ENCODE measurements around the gene ILDR2.
"Not testable (repeated sequence)": the region's sequence is repeated elsewhere in the genome, so short reads cannot be mapped to it uniquely, and the experiment has no call there.

ILDR2 gene

DNA sequence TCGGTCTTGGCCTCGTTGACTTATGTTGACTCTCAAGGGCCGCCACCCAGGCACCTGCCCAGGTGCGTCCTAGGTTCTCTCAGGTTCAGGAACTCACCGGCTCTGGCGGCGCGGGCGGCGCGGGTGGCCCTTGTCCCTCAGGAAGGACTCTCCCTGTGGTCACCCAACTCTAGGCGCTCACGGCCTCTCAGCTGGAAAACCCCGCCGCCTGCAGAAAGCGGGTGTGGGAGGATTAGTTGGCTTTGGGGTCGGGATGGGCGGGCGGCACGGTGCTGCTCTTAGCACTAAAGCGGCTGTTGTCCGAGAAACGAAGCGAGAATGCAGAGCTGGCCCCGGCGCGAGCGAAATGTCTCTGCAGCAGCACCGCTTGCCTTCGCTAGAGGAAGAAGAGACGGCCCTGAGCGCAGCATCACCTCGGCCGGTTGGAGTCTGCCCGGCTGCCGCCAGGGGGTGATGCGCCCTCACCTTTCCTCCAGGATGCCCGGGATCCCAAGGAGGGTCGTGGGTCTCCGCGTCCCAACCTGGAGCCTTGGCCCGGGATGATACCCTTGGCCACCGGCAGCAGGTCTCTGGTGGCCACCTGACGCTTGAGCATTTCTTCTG is 91.2 kb downstream of the ILDR2 start:
- DNase-seq, result no peak

DNA sequence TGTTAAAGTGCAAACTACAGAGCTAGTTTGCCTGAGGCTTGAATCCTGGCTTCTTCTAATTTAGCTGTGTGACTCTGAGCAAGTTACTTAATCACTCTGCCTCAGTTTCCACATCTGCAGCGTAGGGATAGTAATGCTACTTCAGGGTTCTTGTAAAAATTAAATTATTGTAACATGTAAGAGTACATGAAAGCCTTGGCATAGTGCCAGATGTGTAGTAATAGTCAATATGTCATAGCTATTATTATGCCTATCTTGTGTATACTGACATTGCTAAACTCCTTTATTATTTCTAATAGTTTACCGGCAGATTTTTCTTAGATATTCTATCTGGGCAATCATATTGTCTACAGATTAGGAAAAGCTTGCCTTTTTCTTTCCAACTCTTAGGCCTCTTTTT is 92.4 kb downstream of the ILDR2 start:
- DNase-seq, result no peak

DNA sequence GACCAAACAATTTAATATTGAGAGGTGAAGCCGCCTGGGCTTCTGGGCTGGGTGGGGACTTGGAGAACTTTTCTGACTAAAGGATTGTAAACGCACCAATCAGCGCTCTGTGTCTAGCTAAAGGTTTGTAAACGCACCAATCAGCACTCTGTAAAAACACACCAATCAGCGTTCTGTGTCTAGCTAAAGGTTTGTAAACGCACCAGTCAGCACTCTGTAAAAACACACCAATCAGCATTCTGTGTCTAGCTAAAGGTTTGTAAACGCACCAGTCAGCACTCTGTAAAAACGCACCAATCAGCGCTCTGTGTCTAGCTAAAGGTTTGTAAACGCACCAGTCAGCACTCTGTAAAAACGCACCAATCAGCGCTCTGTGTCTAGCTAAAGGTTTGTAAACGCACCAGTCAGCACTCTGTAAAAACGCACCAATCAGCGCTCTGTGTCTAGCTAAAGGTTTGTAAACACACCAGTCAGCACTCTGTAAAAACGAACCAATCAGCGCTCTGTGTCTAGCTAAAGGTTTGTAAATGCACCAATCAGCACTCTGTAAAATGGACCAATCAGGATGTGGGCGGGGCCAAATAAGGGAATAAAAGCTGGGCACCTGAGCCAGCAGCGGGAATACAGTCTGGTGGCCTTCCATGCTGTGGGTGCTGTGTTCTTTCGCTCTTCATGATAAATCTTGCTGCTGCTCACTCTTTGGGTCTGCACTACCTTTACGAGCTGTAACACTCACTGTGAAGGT is 97.0 kb downstream of the ILDR2 start:
- DNase-seq, result not testable (repeated sequence)

DNA sequence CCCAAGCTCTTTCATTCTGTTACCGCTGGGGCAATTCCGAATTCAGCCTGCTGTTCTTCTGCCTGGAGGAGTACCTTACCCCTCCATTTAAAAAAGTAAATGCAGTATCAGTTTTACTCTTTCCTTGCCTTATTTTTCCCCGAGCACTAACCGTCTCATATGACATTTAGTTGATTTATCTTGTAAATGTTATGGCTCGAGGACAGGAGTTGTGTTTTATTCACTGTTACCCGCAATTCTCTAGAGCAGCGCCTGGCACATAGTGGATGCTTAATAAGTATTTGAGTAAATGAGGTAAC is 98.9 kb downstream of the ILDR2 start:
- no peak for DNase-seq

DNA sequence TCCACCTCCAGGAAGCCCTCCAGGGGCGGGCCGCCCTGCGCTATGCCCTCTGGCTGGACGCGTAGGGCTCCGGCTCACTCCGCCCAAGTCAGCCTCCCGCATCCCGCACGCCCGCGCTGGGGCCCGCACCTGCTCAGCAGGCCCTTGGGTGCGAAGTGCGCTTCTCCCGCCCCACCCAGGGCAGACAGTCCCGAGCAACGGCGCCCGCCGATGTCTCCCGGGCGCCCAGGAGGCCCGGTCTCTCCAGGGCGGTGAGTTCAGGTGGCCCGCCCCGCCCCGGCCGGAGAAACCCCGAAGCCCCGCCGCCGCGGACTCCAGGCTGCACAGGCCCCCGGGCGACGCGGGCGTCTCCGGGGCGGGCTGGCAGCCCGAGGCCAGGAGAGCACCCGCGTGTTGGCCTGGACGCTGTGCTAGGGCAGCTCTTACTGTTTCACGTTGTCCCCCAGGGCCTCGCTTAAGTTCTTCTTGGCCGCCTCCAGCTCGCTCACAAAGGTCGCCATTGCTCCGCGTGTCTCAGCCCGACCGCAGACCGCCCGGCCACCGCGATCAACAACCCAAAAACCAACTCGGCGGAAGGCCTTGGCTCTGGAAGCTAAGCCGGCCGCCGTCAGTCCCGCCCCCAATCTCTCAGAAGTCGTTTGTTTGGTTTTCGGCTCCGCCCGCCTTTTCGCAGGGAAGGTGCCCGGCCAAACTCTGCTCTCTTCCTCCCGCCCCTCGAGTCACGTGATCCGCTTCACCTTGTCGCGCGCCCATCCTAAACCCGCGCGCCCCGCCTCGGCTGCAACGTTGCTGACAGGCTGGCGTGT is 99.4 kb downstream of the ILDR2 start, which contains the start of gene TADA1:
TADA1 (minus strand) TSS at position 531 of the 806 bp plus-strand sequence; CDS start at position 500, 31 bp downstream.
- DNase-seq, result peak; percentile 99

DNA sequence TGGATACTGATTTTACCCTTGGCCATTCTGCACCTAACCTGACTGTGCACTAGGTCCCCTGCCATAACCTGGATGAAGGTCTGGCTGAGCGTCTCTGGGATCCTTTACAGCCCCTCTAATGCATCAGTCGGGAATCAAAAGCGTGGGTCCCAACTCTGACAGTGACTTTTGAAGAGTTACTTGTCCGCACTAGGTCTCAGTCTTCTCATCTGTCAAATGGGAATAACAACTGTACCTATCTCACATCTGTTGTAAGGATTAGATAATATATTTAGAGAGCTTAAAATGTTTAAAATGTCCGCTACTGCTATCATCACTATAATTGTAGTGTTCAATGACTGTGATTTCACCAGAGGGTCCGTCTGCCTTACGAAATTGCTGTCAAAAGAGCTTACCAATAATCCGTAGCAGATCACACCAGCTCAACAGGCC is 100.0 kb downstream of the ILDR2 start:
- no peak for DNase-seq

DNA sequence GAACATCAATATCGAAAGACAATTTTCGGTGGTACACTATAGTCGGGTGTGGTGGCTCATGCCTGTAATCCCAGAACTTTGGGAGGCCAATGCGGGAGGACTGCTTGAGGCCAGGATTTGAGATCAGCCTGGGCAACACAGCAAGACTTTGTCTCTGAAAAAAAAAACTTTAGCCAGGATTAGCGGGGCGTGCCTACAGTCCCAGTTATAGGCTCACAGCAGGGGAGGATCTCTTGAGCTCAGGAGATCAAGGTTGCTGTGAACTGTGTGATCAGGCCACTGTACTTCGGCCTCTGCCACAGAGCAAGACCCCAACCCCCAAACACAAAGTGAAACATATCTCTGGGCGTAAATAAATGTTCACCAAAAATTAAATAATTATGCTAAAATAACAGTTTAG is 100.9 kb downstream of the ILDR2 start:
- no peak for DNase-seq

DNA sequence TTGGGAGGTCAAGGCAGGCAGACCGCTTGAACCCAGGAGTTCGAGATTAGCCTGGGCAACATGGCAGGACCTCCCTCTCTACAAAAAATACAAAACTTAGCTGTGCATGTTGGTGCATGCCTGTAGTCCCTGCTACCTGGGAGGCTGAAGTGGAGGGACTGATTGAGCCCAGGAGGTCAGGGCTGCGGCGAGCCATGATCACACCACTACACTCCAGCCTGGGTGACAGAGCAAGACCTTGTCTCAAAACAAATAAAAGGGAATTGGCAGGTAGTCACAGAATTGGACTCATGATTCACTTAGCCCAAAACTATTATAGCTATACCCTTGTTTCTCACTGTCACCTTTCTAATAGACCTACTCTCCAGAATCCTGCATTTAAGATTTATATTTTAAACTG is 104.8 kb downstream of the ILDR2 start:
- DNase-seq, result no peak

DNA sequence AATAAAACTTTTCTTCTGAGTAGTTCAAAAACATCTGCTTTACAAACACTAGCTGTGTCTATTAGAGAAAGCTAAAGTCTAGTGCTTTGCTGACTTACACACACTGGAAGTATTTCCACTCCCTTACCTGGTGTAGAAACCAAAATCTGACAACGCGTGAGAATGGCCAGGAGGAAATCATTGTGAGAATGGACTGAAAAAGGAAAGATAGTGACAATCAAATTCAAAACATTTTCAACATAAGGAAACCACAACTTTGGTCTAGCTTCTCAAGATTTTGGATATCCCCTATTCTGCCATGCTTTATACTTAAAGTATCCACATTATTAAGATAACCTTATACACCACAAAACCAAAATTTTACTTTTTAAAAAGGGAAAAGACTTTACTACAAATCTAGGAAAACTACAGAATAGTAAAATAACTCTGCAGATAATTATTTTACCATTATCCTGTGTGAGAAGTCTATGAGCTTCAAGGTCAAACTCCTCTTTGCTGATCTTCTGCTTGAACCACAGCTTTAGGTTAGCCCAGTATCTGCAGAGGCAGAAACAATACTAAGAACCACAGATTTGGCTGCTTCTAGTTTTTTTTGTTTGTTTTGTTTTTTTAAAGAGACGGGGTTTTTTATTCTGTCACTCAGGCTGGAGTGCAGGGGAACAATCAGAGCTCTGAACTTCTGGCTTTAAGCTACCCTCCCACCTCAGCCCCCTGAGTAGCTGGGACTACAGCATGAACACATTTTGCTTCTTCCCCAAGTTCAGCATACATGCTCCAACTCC is 105.8 kb downstream of the ILDR2 start:
- no peak for DNase-seq

DNA sequence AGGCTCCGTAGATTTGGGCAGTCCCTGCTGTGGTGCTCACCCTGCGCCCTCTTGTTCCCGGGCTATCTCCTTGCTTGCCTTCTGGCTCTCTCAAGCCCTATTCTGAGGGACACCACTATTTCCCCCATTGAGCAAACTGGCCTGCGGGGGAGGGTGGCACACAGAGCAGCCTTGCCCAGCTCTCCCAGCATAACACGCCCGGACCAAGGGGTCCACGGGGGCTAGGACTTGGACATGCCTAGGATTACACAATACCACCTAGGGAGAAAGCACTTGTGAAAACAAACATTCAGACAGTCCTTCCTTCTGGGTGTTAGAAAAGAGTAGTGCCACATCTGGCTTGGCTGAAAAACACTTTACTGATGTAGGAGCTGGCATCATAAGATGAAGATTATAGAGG is 106.7 kb downstream of the ILDR2 start:
- DNase-seq, result no peak

DNA sequence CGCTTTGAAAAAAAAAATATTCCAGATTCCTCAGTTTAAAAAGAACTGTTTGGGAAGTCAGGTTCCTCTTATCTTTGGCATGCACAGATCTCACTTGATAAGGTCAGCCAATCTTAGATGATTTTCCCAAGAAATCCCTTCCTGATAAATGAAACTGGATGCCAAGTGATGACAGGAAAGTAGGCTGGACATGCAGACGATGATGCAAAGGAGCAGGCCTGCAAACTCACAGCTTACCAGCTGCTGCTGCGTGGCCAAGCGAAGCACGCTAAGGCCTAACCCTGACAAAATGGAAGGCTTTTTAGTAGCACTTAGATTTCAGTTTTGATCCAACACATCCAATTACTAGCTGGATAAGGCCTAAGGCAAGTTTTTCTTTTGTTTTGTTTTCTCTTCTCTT is 109.4 kb downstream of the ILDR2 start:
- DNase-seq, result no peak

DNA sequence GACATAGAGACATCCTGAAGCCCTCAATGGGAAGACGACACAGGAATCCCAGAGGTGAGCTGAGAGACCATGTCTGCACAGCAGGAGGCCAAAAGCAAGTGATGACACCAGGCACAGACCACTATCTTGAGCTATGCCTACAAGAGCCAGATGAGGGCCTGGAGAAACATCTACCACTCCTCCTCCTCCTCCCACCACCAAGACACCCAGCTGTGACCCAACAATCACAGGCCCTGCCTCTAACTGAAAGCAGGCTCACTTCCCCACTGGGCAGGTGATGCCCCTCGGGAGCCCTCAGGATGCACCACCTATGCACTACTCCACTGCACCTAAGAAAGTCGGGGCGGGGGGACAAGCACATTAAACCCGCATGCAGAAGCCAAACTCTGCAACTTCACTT is 115.7 kb downstream of the ILDR2 start:
- no peak for DNase-seq

DNA sequence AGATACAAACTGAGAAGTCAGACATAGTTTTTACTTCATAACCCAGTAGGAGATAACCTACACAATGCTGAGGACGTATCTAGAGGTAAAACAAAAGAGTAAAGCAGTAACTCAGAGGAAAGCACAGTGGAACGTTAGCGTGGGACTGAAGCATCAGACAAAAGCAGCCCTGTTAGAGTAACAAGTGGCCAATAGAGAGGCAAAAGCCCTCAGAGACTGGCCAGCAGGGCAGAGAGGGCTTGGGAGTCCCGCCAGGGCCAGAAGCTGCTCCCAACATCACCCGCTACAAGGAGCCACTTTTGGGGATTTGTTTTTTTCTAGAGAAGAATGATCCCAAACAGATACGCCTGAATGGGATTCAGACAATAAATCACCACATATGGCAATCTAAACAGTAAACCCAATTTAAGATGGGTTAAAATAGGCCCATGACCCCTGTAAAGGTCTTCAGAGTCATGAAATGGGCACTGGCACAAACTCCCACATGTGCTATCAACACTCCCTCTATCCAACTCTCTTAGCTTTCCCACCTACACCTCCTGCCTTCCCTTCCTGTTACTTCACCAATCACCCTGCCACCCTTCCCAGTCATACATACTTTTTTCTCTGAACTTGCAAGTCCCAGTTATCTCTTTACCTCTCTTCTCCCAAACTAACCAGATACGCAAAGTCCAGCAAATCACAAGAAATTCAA is 116.5 kb downstream of the ILDR2 start:
- no peak for DNase-seq

Measured in GOT3 (cell line).